HG03060 (cell line): Measurements from ENCODE around the gene FBRSL1.
"Not testable (repeated sequence)": the region's sequence is repeated elsewhere in the genome, so short reads cannot be mapped to it uniquely, and the experiment has no call there.

Source experiments
- ATAC-seq: cut with Tn5 transposase; IDR thresholded peaks from one replicate; pipeline ENCODE4 v1.9.1; 2021; ENCODE audit warnings: low read depth, moderate number of reproducible peaks; ENCODE audit not compliant: unreplicated experiment

FBRSL1 gene

DNA sequence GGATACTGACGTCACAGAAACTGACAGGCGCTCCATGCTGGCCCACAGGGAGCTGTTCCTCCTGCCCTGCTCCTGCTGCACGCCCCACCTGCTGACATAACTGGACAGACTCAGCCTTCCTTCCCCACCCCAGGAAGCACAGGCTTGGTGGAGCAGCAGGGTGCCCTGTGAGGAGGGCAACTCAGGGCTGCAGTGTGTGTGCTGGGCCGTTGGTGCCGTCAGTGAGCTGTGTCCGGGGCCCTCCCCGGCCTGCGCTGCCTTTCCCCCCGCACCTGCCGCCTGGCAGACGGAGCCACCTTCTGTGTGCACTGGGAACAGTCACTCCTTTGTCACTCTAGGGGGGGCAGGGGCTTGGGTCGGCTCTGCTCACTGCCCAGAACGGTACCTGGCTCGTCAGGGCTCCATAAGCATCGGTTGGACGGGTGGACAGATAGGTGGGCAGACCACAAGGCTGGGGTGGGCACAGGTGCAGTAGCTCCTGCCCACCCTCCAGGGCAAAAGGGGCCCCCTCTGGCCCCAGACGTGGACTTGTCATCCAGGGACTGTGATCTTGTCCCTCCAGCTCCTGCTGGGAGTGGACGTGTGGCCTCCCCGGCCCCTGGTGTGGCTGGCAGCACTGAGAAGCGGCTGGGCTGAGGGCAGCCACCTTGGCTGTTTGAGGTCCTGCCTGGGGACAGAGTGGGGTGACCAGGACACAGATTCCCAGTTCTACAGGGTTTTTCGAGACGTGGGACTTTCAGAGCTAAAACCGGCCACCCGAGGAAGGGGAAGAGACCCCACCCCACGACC, 32.8 kb downstream of the FBRSL1 start:
- ATAC-seq: no peak

DNA sequence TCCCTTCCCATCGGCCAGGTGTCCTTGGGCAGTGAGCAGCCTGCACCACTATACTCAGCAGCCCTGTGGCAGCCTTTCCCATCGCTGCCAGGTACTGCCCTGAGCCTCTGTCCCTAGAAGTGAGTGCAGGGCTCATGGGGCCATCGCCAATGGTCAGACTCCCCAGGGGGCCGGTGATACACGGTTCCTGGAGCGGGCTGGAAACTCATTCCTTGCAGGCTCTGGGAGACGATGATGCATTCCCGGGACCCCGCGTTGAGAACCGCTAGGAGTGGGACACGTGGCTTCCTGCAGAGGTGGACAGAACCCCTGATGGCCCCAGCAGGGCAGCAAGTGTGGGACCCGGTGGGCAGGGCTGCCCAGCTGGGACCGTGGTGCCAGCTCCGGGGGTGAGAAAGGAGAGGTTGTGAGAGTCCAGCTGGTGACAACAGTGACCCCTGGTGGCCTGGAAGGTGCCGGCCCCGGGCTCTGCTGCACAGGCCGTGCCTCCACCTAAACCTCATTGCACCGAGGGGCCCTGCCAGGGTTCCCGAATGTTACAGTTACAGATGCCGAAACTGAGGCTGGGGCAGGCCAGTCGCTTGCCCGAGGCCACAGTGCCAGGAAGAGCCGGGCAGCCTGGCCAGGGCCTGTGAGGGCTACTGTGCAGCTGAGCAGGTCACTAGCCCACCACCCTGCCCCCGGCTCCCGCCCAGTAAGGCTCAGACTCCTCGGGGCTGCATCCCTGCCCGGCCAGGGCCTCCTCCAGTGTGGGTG, 33.8 kb downstream of the FBRSL1 start:
- no peak for ATAC-seq

DNA sequence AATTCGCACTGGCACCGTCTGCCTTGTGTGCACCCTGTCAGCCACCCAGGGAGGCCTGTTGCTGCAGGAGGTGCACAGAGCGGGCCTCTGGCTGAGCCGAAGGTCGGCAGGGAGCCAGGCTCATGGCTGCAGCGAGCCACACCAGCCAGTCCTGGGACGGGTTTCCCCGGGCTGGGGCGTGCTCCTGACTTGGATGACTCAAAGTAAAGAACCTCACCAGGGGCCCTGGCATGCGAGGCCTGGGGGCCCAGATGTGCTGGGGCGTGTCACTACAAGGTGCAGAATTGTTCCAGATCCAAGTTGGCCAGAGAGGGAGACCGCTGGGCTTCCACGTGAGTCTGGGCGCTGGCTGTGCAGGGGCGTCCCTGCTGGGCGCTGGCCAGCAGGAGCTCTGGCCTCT, 34.5 kb downstream of the FBRSL1 start:
- no peak for ATAC-seq

DNA sequence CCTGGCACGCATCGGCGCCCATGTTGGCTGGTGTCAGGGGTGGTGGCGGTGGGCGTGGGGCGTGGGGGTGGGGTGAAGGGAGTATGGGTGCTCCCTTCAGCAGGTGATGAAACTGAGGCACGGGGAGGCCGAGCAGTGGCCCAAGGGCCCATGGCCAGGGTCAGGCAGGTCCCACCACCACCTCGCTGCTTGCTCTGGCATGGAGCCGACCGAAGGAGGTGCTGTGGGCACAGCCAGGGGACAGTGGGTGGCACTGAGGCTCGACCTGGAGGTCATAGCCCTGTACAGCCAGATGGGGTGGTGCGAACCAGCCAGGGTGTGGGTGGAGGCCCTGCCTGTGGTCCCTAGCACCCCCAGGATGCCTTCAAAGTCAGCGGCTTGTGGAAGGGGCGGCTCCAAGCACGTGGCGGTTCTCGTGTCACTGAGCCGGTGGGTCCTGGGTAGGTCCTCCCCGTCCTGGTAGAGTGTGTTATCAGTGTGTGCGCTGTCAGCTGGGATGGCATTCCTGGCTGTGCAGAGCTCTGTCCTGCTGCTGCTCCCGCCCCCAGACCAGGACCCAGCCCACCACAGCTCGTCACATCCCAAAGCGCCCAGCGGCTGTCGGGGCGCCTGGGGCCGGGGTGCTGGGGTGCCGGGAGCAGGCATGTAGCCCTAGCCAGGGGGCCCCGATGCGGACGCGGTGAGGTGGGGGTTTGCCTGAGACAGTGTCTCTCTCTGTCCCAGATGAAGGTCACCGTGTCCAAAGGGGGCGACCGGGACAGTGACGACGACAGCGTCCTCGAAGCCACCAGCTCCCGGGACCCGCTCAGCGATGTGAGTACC, 35.3 kb downstream of the FBRSL1 start:
- no peak for ATAC-seq

DNA sequence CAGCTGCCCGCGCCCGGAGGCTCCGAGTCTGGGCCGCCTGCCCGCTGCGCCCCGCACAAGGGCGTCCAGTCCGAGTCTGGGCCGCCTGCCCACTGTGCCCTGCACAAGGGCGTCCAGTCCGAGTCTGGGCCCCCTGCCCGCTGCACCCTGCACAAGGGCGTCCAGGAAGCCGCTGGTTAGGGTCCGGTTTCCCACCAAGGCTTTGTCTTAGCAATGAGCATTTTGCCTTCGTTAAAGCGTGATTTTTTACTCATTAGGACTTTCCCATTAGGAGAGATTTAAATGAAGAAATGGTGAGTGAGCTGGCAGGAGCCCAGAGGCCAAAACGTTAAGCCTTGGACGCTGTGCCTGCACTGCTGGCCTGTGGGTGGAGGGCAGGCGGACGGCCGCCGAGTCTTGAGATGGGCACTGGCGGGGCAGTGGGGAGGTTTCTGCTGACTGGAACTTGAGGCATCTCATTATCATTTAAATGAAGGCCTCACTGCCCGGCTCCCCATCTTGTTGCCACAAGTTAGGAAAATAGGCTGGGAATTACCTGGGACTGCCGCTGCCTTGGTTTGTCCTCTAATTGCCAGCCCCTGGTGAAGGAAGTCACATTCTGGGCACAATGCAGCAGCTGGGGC, 36.0 kb downstream of the FBRSL1 start:
- ATAC-seq: no peak

DNA sequence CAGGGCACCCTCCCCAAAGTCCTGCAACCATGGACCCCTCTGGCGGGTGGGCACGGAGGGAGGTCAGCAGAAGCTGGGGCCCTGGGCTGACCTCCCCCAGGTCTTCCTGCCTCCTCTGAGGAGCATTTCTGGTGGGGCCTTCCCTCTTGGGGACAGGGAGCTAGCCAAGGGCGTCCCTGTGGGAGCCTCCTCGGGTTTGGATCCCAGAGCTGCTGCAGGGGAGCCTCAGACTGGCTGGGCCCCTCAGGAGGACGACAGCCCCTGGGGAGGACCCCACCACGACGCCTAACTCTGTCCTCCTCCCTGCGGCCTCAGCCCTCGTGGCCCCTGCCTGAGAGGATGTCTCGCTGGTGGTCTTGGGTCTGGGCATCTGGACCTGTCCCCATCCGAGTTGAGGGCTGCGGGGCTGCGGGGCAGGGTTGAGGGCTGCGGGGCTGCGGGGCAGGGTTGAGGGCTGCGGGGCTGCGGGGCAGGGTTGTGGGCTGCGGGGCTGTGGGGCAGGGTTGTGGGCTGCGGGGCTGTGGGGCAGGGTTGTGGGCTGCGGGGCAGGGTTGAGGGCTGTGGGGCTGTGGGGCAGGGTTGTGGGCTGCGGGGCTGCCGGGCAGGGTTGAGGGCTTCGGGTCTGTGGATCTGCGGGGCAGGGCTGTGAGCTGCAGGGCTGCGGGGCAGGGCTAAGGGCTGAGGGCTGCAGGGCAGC, 37.4 kb downstream of the FBRSL1 start:
- ATAC-seq: no peak

DNA sequence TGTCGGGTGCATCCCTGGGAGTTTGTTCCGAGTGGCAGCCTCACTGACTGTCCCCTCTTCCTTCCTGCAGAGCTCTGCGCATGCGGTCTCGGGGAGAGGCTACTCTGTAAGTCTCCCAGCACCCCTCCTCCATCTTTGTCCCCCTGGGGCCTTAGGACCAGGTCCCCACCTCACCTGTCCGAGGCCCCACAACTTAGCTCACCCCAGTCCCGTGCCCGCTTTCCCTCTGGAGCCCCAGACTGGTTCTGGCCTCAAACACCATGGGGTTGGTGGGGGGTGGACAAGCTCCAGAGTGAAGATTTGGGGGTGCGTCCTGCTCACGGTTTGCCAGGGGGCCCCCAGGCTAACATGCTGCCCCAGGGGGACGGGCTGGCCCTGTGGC, 37.9 kb downstream of the FBRSL1 start:
- no peak for ATAC-seq

DNA sequence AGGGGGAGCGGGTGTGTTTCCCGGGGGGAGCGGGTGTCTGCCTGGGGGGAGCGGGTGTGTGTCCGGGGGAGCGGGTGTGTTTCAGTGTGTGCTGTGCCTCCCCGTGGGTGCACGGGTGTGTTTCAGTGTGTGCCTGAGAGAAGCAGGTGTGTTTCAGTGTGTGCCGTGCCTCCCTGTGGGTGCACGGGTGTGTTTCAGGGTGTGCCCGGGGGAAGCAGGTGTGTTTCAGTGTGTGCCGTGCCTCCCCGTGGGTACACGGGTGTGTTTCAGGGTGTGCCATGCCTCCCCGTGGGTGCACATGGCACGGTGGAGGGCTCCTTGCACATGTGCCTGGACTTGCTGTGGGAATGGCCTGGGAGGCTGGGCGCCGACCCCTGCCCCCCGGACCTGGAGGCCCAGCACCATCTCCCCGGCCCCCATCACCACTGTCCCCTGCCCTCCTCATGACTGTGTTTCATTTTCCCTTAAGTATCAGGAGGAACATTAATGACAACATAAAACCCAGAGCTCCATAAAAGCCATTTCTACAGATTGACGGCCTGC, 38.7 kb downstream of the FBRSL1 start:
- no peak for ATAC-seq

DNA sequence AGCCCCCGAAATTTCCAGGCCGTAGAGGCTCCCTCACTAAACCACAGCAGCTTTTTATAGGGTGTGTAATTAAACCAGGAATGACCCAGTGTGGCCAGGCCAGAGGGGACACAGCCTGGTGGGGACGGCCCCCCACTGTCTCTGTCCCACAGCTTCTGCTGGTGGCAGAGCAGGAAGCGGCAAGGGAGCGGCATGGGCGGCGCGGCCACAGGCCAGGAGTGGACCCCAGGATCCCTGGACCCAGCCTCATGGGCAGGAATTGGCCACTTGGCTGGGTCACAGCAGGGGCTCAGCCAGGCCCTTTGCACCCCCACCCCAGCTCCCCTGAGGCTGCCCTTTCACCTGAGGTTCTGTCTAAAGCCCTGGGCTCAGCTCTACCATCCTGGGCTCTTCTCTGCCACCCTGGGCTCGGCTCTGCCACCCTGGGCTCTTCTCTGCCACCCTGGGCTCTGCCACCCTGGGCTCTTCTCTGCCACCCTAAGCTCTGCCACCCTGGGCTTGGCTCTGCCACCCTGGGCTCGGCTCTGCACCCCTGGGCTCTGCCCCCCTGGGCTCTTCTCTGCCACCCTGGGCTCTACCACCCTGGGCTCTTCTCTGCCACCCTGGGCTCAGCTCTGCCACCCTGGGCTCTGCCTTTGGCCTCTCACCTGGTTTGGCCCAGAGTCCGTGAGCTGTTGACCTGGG, 39.3 kb downstream of the FBRSL1 start:
- no peak for ATAC-seq

DNA sequence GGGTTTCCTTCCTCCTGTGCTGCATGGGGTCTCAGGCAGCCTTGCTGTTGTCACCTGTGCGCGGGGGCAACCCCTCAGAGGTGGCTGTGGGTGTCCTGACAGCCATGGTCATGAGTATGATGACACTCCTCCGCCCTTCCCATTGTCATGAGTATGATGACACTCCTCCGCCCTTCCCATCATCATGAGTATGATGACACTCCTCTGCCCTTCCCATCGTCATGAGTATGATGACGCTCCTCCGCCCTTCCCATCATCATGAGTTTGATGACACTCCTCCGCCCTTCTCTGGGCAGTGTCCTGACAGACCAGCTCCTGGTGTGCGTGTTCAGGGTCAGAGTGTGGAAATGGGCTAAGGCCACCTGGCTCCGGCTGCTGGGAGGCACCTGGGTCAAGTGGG, 40.0 kb downstream of the FBRSL1 start:
- no peak for ATAC-seq

DNA sequence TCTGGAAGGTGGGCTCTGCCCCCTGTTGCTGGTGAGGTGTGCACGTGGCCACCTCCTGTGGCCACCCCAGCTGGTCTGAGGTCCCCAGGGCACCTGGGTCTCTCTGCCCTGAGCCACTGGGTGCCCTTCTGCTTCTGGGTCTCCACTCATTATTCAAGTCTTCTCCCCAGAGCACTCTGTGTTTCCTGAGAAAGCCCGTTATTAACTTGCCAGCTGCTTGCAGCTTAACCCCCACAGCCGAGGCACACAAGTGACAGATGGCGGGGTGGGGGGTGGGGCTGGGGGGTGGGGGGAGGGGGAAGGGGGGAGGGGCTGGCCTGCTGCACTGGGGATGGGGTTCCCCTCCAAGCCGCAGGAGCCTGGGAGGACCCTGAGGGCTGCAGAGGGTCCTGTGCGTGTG, 40.5 kb downstream of the FBRSL1 start:
- no peak for ATAC-seq

DNA sequence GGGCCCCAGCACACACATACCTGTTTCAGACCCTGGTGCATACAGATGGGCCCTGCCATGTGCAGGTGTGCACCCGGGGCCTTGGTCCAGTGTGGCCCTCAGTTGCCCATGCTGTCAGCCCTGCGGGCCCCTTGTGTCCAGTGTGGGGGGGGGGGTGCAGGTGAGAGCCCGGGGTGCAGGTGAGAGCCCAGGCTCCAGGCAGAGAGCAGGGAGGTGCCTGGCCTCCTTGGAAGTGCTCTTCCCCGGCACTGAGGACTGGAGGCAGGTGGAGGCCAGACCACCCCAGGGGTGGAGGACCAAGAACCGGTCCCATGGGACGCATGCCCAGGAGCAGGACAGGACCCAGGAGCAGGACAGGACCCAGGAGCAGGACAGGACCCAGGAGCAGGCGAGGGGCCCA, 40.9 kb downstream of the FBRSL1 start:
- no peak for ATAC-seq

DNA sequence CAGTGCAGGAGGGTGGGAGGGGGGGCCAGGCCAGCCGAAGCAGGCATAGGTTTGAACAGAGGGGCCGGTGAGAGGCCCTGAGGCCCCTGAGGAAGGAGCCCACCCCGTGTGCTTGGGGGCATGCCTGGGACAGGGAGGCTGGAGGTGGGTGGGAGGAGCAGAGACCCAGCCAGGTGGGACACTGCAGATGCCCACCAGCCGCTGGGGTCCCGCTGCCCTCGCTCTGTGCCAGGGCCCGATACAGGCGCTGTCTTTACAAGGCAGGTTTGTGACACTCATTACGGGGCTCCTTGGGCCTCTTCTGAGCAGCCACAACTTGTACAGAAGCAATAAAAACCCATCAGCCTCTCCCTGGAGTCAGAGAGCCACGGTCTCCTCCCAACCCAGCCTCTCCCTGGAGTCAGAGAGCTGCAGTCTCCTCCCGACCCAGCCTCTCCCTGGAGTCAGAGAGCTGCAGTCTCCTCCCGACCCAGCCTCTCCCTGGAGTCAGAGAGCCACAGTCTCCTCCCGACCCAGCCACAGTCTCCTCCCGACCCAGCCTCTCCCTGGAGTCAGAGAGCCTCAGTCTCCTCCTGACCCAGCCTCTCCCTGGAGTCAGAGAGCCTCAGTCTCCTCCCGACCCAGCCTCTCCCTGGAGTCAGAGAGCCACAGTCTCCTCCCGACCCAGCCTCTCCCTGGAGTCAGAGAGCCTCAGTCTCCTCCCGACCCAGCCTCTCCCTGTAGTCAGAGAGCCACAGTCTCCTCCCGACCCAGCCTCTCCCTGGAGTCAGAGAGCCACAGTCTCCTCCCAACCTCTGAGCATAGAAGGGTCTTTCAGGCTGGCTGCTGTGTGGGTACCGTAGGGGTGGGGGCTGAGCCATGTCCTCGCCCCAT, 43.0 kb downstream of the FBRSL1 start:
- not testable (repeated sequence) for ATAC-seq

DNA sequence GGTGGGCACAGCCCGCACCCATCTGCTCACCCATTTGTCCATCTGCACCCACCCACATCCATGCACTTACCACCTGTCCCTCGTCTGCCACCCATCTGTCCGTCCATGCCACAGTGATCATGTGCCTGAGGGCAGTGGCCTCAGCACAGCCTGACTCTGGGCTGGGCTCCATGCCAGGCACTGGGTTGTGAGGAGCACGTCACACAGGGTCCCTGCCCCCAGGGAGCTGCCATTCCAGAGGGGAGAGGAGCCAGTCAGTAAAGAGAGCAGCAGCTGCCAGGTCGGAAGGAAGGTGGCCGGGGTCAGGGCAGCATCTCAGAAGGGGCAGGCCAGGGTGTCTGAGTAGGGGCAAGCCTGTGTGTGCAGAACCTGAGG, 43.6 kb downstream of the FBRSL1 start:
- no peak for ATAC-seq

DNA sequence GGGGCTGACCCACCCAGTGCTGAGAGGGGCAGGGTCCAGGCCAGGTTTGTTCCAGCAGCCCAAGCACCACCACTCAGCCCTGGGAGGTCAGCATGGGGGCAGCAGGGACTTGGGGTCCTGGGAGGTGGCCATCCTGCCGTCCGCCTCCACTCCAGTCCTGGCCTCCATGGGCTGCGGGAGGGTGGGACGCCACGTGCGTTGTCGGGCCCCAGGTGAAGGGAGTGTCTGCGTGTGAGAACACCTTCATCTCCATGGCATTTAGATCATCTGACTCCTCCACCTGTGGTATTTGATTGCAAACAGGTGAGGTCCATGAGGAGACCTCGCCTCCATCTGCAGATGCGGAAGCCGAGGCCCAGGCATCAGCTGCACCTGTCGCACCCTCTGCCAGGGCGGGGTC, 44.1 kb downstream of the FBRSL1 start:
- no peak for ATAC-seq

DNA sequence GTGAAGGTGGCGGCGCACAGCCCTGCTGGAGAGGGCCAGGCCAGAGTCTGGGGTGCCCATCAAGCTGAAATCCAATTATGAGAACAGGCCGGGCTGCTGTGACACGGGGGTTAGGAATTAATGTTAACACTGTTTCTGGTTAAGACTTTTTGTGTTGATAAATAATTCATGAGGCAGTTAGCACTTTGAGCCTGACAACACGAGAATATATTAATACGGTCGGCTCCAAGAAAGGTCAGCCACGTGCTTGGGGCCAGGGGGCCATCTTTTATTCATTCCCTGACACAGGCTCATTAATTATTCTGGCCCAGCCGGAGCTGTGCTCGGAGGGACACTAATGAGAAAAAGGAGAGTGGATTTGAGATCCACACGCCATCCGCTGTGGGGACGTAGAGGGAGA, 45.1 kb downstream of the FBRSL1 start:
- ATAC-seq: no peak

DNA sequence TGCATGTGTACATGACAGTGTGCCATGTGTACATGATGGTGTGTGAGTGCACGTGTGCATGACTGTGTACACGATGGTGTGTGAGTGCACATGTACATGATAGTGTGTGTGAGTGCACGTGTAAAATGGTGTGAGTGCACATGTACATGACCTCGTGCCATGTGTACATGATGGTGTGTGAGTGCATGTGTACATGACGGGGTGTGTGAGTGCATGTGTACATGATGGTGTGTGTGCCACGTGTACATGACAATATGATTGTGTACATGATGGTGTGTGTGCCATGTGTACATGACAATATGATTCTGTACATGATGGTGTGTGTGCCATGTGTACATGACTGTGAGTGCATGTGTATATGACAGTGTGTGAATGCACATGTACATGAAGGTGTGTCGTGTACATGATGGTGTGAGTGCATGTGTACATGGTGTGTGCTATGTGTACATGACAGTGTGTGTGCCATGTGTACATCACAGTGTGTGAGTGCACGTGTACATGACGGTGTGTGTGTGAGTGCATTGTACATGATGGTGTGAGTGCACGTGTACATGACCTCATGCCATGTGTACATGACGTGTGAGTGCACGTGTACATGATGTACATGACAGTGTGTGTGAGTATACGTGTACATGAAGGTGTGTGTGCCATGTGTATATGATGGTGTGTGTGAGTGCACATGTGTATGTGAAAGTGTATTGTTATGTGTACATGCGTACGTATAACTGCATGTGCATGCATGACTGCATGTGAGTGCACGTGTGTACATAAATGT, 46.3 kb downstream of the FBRSL1 start:
- no peak for ATAC-seq

DNA sequence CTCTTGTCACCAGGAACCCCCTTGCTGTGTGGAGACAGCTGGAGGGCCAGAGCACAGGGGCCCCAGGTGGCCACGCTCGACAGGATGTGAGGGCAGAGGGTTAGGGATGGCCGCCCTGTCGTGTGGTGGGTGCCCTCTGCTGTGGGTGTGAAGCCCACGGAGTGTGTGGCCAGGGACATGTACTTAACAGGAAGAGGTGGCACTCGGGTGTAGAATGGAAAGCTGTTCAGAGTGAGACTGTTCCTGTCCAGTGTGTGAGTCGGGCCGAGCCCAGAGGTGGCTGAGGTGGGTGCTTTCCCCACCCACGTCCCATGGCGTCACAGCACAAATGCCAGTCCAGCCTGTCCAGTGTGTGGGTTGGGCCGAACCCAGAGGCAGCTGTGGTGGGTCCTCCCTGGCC, 47.1 kb downstream of the FBRSL1 start:
- no peak for ATAC-seq
